Parathyroid adenoma (tissue), 2 donors: Measurements from ENCODE around the gene NR1I3.

Experiments used
- H2AFZ ChIP-seq: fragments of 300-600 bp; sonication (generic); one replicate; pipeline ENCODE4 v1.7.0; 2017; ENCODE audit warnings: antibody characterized with exemption, mild to moderate bottlenecking
- H3K27ac ChIP-seq: fragments of 300-600 bp; sonication (generic); one replicate; pipeline ENCODE4 v1.7.0; 2017
- H3K27me3 ChIP-seq: fragments of 300-600 bp; sonication (generic); one replicate; pipeline ENCODE4 v1.7.0; 2017; ENCODE audit warnings: low read length; ENCODE audit not compliant: control insufficient read depth, insufficient read depth
- H3K36me3 ChIP-seq: fragments of 300-600 bp; sonication (generic); one replicate; pipeline ENCODE4 v1.7.0; 2017; ENCODE audit warnings: low read length; ENCODE audit not compliant: control insufficient read depth, insufficient read depth
- H3K4me1 ChIP-seq: fragments of 300-600 bp; sonication (generic); one replicate; pipeline ENCODE4 v1.7.0; 2017; ENCODE audit warnings: control low read depth
- H3K4me2 ChIP-seq: fragments of 300-600 bp; sonication (generic); one replicate; pipeline ENCODE4 v1.7.0; 2017; ENCODE audit warnings: low read length
- H3K4me3 ChIP-seq: fragments of 300-600 bp; sonication (generic); one replicate; pipeline ENCODE4 v1.7.0; 2017; ENCODE audit warnings: low read depth, low read length
- H3K79me2 ChIP-seq: fragments of 300-600 bp; sonication (generic); one replicate; pipeline ENCODE4 v1.7.0; 2017; ENCODE audit warnings: control low read depth
- H3K9ac ChIP-seq: fragments of 300-600 bp; sonication (generic); one replicate; pipeline ENCODE4 v1.7.0; 2017; ENCODE audit warnings: mild to moderate bottlenecking
- H3K9me3 ChIP-seq: fragments of 300-600 bp; sonication (generic); one replicate; pipeline ENCODE4 v1.7.0; 2017; ENCODE audit warnings: low read length; ENCODE audit not compliant: control insufficient read depth
- TF ChIP-seq, protein P1 (sequence below): fragments of 300-600 bp; sonication (generic); IDR thresholded peaks from one replicate; pipeline ENCODE4 v1.7.0; 2017; ENCODE audit warnings: antibody characterized with exemption, mild to moderate bottlenecking
- donor health status: primary hyperparathyroidism.

The NR1I3 gene, protein sequence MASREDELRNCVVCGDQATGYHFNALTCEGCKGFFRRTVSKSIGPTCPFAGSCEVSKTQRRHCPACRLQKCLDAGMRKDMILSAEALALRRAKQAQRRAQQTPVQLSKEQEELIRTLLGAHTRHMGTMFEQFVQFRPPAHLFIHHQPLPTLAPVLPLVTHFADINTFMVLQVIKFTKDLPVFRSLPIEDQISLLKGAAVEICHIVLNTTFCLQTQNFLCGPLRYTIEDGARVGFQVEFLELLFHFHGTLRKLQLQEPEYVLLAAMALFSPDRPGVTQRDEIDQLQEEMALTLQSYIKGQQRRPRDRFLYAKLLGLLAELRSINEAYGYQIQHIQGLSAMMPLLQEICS

DNA sequence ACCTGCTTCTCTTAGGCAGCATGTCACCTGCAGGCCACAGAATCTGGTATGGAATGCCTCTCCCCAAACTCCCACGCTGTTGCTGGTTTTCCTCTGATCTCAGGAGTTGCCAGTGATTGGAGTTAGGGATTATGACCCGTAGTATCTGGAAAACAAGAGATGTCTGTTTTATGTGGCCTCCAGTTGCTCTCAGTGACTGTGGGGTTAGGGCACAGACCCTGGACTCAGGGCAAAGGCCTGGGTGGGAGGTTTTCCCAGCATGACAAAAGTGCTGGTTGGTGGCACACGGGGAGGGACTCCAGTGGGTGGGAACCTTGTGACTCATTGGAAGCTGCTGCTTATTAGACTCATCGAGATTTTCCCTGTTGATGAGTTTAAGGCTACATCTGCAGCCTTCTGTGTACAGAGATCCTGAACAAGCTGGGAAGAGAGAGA, at the start of gene NR1I3:
NR1I3 (minus strand) TSS at position 165 of the 435 bp plus-strand sequence. CDS start 1,638 bp downstream, outside the sequence.
- H3K27me3 ChIP-seq, result no peaks in the 10 kb centered on the region
- no peak within 1 kb of the TSS for H3K4me2 ChIP-seq
- H3K4me3 ChIP-seq, result no peak within 1 kb of the TSS
- no peaks in the 10 kb centered on the region for H3K36me3 ChIP-seq
- H3K79me2 ChIP-seq, result no peaks in the 10 kb centered on the region
- H3K27ac ChIP-seq, result no peak within 1 kb of the TSS
- H2AFZ ChIP-seq, result no peak within 1 kb of the TSS
- TF ChIP-seq, protein P1, sequence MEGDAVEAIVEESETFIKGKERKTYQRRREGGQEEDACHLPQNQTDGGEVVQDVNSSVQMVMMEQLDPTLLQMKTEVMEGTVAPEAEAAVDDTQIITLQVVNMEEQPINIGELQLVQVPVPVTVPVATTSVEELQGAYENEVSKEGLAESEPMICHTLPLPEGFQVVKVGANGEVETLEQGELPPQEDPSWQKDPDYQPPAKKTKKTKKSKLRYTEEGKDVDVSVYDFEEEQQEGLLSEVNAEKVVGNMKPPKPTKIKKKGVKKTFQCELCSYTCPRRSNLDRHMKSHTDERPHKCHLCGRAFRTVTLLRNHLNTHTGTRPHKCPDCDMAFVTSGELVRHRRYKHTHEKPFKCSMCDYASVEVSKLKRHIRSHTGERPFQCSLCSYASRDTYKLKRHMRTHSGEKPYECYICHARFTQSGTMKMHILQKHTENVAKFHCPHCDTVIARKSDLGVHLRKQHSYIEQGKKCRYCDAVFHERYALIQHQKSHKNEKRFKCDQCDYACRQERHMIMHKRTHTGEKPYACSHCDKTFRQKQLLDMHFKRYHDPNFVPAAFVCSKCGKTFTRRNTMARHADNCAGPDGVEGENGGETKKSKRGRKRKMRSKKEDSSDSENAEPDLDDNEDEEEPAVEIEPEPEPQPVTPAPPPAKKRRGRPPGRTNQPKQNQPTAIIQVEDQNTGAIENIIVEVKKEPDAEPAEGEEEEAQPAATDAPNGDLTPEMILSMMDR, result no peak
- H3K9ac ChIP-seq, result no peak within 1 kb of the TSS
- no peaks in the 10 kb centered on the region for H3K4me1 ChIP-seq
- no peaks in the 10 kb centered on the region for H3K9me3 ChIP-seq

DNA sequence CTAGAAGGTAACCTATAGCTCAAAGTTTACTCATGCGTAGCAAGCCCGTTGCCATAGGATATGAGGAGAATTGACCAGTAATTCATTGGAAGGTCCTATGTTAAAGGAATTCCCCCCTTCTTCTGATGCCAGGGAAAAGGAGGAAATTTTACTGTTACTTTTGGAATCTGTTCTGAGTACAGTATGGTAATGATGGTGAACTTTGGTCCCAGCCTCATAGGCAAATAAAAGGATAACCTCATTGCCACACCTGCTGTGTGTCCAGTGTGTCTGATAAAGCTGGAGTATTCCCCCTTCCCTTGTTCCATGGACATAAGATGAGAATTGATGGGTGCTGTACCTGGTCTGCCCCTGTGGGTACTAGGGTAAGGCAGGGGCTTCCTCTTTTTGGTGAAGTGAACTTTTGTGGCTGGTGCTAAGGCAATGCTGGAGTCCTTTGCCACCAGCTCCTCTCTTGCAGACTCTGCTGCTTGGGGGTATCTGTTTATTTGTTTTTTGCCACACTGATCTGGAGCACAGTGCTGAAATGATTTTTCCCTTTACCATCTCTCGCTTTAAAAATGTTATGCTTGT, 49.6 kb upstream of the NR1I3 start:
- Histone ChIP-seq H3K4me2 (no peak overlapping the region), H3K27me3 (no peaks in the 10 kb centered on the region), H3K4me1 (no peaks in the 10 kb centered on the region), H3K79me2 (no peaks in the 10 kb centered on the region), H3K27ac (no peak overlapping the region), H3K9me3 (no peaks in the 10 kb centered on the region), H3K36me3 (no peaks in the 10 kb centered on the region), H3K4me3 (no peak overlapping the region), H3K9ac (no peak overlapping the region), H2AFZ (no peak overlapping the region)
- TF ChIP-seq, protein P1, result no peak

DNA sequence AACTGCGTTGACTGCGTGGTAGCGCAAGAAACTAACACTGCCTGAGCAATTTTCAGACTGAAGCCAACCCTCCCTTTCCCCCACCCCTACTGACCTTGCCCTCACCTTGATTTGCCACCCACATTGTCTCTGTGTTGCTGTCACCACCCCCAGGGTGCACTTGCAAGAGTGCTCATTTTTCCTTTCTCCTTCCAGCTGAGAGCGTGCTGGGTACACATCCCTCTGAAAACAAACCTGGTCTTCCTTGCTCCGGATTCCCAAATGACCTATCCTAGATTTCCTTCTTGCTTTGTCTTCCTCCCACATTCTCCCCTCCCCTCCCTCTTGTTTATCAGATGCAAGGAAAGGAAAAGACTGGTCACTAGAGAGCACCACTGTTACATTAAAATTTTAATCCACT, 47.5 kb upstream of the NR1I3 start:
- Histone ChIP-seq H3K36me3 (no peaks in the 10 kb centered on the region), H3K9ac (no peak overlapping the region), H3K79me2 (no peaks in the 10 kb centered on the region), H3K4me2 (no peak overlapping the region), H3K27me3 (no peaks in the 10 kb centered on the region), H3K9me3 (no peaks in the 10 kb centered on the region), H3K4me1 (no peaks in the 10 kb centered on the region), H3K27ac (no peak overlapping the region), H2AFZ (no peak overlapping the region), H3K4me3 (no peak overlapping the region)
- TF ChIP-seq, protein P1, result no peak

DNA sequence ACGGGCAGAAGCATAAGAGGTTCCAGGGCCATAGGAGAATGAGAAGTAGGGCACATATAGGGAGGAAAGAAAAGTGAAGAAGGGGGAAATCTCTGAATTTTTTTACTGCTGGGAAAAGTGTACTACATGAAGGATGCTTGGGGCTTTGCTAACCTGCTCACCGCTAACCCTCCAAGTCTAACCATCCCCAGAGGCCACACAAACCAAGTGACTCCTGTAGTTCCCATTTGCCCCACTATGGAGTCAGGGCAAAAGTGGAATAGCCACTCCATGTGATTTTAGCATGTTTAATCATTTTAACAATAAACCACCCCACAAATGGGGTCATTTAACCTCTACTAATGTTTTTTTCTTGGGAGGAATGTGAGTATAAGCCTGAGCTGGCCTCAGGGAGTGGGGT, 47.1 kb upstream of the NR1I3 start:
- Histone ChIP-seq H3K9me3 (no peaks in the 10 kb centered on the region), H3K4me3 (no peak overlapping the region), H2AFZ (no peak overlapping the region), H3K36me3 (no peaks in the 10 kb centered on the region), H3K9ac (no peak overlapping the region), H3K4me2 (no peak overlapping the region), H3K4me1 (no peaks in the 10 kb centered on the region), H3K79me2 (no peaks in the 10 kb centered on the region), H3K27me3 (no peaks in the 10 kb centered on the region), H3K27ac (no peak overlapping the region)
- TF ChIP-seq, protein P1, result no peak
